EH (cell line): Measurements from ENCODE around the gene CCDC182.

Source experiments
- DNase-seq: peaks from one replicate; pipeline ENCODE4 v3.0.0-alpha.2; 2015; ENCODE audit warnings: low read depth

Gene CCDC182

DNA sequence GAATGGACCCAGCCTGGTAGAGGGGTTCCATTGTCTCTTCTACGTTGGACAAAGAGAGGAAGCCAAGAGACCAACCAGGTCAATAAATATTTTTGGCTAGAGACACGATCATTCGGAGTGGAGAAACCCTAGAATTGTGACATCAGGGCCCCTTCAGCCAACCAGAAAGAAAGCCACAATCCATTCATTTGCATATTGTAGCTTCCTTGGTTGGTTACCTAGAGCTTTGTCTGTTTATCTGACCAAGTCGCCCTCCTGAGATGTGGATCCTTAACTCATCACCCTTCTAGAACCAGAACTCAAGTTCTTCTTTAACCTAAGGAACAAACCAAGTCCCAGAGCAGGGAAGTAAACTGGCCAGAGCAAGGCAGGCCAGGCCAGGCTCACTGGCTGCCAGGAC lies at the start of gene CCDC182:
Gene CCDC182 (minus strand): TSS at position 58 of the 400 bp plus-strand sequence. CDS start 27 bp downstream, at position 31.
- DNase-seq: no peak

DNA sequence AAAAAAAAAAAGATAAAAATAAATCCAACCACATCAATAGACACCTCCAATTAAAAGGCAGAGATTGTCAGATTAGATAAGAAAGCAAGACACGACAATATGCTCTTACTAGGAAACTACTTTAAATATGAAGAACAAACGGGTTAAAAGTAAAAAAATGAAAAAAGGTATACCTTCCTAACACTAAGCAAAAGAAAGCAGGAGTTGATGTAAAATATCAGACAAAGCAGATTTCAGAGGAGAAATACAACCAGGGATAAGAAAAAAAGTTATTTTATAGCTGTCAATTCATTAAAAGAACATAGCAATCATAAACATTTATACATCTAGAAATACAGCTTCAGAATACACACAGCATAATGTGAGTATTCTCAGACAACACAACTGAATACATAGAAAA lies 49.7 kb upstream of the CCDC182 start:
- no peak for DNase-seq

DNA sequence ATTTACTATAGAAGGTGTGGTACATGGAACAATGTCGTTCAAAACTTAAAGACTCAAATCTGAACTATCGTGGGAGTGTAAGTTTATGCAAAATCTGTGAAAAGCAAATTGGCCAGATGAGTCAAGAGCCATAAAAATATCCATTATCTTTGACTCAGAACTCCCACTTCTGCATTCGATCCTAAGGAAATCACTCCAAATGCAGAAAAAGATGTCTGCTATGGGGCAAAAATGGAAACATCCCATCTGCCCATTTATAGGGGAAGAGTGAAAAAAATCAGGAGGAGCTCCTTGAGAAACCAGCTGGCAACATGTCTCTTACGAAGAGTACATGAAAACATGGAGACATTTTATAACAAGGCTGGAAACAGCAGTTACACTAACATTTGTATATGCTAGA lies 43.6 kb upstream of the CCDC182 start:
- no peak for DNase-seq

DNA sequence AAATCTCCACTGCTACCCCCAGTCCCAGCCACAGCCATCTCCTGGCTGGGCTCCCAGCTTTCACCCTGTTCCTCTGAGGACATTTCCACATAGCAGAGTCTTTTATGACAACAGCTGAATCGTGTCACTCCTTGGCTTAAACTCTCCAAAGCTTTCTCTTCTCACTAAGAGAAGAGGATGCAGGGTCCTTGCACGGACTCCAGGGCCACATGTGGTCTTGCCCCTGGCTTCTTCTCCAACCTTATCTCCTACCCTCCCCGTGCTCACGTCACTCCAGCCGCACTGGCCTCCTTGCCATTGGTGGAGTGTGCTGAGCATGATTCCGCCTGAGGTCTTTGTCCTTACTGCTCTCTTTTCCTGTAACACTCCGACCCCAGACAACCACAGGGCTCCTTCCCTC lies 39.9 kb upstream of the CCDC182 start:
- no peak for DNase-seq

DNA sequence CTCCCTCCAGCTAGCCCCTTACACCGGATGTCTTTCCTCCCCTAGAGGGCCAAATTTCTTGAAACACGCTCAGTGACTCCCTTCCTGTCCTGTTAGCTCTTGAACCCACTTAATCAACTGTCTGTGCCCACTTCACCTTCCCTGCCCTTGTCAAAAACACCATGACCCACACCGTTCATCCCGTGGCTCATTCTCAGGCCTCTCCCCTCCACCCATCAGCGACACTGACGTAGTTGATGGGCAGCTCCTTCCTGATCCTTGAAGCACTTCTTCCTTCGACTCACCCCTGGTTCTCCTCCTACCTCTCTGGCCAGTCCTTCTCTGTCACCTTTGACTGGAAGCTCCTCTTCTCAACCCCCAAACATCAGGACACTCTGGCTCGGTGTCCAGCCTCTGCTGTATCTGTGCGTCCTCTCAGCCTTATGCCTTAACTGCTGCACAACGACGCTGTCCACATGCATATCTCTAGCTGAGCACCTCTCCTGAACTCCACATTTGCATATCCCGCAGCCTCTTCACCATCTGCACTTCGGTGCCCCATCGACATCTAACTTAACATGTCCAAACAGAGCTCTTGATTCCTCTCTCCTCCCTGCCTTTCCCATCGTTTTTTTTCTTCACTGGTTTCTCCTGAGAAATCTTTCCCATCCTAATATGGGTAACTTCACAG lies 39.3 kb upstream of the CCDC182 start:
- no peak for DNase-seq

DNA sequence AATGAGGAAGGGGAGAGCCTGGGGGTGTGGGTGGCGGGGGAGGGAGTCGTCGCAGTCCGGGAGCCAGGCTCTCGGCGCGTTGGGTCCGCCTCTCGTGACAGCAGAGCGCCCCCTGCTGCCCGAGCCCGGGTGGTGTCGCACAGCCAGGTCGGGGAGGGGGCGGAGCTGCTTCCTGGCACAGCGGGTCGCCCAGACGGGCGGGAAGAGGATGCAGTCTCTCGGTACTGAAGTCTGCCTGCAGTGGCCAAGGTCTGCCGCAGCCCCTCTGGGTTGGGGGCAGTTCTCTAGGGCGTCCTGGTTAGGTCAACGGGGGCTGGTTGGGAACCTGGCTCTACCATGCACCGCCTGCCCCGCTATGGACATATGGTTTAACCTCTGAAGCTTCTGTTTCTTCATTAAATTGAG lies 38.2 kb upstream of the CCDC182 start:
- peak; percentile 47 for DNase-seq

DNA sequence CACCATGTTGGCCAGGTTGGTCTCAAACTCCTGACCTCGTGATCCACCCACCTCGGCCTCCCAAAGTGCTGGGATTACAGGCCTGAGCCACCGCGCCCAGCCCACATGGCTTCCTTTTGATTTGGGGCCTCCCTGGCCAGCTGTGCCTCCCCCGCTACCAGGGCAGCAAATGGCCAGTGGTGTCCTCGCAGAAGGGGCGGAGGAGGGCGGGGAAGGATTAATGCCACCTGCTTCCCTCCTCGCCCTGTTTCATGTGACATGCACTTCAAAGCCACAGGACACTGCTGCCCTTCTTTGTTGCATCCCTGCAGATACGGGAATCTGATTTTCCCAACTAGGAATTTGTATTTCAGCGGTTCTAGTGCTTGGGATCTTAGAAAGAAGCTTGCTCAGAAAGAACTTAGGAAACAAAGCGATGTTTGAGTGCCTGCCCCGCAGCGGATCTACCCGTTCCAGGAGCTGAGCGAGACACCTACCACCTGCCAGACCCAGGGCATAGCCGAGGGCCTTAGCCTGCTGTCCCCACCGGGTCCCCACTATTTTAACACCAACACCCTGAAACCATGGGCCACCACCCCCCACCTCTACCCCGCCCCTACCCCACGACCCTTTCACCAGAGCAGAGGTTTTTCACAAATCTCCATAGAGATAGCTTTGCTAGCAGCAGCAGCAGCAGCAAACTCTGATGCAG lies 37.7 kb upstream of the CCDC182 start:
- DNase-seq: no peak

DNA sequence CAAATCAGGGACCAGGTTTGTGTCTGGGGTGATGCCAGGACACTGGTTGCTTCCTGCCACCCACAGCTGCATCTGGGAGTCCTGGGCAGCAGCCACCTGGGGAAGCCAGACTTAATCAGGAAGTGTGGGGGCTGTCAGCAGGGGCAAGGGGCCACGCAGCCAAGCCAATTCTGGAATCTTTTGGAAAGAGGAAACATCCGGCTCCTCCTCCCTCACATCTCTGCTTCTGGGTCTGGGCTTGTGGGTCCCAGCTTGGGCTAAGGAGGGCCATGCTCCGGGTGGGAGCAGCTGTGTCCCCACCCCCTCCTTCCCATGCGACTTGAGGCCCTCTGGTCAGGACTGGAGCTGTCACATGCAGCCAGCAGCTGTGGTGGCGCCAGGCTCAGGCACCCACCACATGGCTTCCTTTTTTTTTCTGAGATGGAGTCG lies 37.0 kb upstream of the CCDC182 start:
- no peak for DNase-seq

DNA sequence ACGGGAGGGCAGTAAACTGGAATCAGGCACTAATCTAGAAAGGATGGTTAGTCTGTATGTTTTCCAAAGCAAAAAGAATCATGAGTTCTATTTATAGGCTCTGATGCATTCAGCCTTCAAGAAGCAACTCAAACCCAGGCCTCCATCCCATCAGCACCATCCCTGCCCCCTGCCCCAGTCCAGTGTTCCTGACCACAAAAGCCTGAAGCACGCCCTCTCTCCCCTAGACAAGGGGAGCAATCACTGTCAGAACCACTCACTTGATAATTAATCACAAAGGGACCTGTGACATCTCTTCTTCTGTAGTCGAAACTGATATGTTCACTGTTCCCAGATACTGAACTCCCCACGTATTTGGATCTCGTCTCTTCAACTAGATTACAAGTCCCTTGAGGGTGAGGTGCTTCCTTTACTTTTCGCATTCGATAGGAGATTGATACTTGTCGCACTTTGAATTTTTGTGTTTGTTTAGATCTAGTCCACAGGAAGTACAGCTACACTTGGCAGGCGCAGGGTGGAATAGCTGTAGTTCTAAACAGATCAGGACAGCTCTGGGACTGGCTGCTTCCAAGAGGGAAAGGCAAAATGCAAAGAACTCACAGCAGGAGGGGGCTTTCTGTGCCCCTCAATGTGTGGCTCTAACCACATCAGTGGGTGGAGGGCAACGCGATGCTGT lies 36.4 kb upstream of the CCDC182 start:
- no peak for DNase-seq

DNA sequence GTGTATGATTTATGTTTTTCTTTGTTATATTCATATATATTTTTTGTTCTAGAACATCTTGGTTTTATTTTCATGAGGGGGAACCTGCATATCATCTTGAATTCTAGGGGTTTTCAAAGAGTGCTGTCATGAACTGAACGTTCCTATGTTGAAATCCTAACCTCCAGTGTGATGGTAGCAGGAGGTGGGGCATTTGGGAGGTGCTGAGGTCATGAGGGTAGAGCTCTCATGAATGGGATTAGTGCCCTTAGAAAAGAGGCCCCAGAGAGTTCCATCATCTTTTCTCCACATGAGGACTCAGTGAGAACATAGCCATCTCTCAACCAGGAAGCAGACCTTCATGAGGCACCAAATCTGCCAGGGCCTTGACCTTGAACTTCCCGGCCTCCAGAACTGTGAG lies 34.6 kb upstream of the CCDC182 start:
- no peak for DNase-seq

DNA sequence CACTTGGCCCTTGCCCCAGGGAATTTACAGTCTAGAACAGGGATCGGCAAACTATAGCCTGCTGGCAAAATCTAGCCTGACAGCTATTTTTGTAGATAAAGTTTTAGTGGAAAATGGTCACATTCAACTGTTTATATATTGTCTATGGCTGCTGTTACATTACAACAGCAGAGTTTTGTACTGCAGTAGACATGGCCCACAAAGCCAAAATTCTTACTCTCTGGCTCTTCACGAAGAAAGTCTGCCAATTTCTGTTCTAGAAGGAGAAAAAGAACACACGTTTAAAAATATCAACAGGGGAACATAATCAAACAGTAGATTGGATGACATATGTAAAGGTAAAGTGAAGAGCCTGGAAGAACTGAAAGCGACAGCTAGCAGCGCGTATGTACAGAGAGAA lies 33.2 kb upstream of the CCDC182 start:
- DNase-seq: no peak

DNA sequence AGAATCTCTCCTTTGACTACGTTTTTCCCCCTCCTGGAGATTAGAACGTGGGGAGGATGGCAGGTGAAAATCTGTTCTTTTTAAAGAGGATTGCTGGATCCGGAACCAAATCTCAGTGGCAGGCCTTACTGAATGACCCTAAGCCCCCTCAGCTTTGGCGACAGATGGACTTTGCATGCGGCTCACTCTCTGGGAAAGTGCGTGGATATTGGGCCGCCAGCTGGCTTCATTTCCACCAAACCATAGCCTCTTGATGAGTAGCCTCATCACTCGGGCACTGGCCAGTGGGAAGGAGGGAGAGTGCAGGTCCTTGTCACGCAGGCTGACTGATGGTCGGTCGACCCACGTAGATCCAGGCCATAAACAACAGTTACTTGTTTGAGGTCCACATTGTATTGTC lies 31.3 kb upstream of the CCDC182 start:
- DNase-seq: no peak

DNA sequence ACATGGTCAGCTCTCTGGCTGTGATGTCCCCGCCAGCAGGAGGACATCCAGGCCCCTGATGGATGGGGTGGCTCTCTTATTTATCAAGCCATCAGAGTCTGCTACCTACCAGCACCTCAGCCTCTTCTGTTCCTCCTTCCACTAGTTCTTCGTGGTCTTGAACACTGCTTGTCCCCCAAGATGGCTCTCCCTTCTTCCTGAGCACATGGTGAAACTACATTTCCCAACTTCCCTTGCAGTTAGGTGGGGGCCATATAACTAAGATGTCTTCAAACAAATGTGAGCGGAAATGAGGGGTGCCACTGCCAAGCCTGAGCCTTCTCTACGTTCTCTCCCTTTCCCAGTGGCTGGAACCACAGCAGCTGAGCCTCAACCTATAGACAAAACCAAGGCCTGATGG lies 29.8 kb upstream of the CCDC182 start:
- no peak for DNase-seq

DNA sequence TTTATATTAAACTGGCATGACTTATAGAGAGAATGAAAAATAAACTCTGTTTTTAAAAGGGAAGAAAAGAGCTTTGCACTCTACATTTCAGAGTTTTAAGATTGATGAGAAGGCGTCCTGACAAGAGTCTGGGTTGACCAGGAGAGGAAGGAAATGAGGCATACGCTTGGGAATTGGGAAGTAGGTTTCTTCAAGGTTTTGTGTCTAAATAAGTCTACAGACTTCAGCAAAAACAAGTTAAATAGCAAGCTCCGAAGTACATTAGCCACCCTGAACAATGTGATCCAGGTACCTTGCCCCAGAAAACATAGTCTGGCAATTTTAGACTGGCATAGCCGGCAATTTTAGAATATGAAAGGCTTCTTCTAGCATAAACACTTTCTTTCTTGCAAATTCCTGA lies 28.5 kb upstream of the CCDC182 start:
- DNase-seq: no peak

DNA sequence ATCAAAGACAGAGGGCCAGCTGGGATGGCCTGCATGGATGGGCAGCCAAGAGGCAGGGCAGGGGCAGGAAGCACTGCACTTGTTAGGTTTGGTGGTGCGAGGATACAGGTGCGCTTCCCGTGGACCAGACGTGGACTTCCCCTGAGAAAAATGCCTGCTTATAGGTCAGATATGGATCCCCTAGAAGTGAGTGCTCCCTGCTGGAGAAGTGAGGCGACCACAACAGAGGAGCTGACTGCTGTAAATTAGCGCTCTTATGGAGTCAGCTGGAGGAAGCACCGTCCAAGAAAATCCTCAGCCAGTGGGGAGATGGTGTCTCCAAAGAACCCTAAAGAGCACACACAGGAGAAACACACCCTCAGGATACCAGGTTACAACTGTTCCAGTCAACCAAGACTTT lies 27.7 kb upstream of the CCDC182 start:
- DNase-seq: no peak

DNA sequence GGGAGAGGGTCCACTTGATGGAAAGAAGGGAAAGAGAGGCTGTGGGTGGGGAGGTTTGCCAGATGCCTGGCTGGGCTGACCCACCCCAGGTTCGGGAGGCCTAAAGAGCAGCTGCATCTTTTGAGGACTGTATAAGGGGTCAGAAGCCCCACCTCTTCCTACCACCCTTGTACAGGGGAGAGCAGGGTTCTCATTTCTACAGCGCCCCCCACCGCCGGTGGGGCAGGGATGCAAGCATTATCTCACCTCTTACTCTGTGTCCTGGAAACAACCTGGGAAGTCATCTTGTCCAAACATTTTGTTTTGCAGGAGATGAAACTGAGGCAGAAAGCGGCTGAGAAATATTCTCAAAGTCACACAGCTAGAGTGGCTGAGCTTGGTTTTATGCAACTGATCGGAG lies 22.5 kb upstream of the CCDC182 start:
- DNase-seq: no peak

DNA sequence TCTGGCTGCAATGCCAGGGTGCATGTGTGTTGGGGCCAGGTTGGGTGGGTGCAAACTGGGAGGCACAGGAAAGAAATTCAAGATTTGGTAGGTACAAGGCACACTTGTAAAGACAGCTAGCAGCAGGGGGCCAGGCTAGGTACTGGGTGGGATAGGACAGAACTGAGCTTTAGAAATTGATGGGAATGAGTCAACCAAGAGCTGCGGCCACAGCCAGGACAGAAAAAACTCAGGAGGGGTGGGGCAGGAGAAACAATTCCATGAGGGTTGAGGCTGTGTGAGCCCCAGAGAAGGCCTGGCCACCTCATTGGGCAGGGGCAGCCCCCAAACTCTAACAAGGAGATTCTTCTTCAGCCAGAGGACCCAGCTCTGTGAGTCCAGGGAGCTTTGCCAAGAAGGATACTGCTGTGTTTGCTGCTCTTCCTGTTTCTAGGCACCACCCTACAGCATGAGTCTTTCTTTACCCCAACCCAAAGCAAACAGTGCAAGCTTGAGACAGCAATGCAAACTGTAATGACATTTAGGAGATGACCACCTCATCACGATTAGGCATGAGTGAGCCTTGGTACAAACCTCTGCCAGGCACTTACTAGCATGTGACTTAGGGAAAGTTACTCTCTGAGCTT lies 21.3 kb upstream of the CCDC182 start:
- no peak for DNase-seq

DNA sequence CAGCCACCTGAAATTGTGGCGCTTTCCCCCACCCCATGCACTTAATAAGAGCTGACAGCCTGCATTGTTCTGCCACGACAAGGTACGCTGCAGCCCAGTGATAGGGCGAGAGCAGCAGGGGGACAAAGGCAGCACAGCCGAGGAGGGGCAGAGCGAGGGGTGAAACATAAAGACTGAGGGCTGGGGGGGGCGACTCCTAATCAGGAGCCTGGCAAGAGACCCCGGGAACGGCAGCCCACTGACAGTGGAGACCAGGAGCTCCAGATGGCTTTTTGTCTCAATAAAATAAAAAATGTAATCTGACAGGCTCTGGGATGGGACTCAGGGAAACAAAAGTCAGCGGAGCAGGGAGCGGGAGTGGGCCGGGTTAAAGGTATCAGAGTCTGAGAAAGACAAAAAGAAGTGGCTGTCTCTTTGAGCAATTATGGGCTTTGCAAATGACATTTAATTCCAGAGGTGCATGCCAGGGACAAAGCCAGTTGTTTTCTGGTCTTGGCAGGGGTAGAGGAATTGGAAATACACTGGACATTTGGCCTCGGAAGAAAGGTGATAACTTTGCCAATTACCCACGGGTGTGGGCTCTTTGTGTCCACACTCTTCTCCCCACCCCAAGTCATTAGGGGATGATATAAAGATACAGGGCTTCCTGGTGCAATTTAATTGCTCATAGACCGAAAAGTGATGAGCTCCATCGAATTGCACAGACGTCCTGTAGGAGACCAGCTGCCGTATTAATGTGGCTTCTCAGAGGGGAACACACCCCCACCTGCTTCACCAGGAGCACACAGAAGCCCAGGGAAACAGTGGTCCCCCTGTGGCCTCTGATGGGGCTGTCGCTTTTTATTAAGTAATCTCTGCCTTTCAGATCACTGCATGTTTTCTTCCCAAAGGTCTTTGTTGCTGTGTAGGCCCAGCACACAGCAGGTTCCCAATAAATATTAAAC lies 17.6 kb upstream of the CCDC182 start:
- DNase-seq: no peak

DNA sequence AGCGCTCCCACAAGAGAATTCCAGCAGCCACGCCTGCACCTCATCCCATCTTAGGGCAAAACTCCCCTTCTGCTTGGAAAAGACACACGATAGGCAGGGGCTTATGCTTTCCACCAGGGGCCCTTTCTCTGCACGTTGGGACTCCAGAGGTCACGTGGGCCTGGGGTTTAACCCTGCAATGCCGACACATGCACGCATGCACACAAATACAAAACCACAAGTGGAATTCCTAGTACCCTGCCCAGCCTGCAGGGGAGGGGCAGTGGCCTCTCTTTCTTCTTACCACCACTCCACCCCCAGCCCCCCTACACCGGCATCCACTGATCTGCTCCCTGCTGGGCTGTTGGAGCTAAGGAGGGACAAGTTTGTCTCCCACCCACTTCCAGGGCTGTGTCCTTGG lies 16.8 kb upstream of the CCDC182 start:
- DNase-seq: no peak

DNA sequence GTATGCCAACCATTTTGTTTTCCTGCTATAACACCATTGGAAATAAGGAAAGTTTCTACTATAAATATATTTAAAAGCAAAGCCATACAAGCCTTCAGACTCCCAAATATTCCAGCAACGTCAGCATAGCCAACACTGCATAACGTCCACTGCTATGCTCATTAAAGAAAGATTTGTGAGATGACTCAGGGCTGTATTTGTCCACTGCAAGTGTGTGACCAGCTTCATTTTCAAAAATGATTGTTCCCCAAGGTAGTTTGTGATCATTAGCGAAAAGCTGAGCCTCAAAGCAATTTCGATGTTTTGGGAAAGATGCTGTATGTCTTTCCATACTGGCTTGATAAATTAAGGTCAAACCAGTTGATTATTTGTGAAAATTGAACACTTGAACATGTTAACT lies 14.9 kb upstream of the CCDC182 start:
- DNase-seq: peak; percentile 16

DNA sequence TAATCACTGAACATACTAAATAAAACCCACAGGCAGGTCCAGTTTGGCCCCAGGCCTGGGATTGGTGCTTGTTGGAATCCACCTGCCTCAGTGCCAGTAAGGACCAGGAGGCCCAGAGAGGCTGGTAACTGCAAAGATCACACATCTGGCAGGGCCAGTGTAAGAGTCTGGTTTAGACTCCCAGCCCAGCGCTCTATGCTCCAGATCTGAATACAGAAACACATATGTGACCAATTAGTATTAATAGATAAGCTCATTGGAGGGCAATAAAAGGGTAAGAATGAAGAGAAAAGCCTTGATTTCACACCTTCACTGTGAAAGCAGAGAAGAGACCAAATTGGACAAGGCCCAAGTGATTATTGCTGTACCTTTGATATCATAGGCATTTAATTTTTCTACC lies 13.6 kb upstream of the CCDC182 start:
- no peak for DNase-seq

DNA sequence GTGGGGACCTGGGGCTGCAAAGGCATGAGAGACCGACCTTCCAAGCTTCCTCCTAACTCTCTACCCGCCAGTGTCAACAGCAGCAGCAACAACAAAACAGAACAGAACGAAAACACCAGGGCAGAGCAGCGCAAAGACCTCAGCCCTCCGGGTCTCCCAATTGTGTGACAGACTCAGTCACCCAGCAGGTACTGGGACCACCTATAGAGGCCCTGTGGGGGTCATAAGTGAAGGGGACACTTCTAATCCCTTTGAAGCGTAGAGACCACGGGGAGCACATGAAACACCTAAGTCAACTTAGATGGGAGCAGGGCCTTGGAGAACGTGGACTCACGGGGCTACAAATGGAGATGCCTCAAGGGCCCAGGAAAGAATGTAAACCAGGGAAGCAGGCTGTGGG lies 12.6 kb upstream of the CCDC182 start:
- no peak for DNase-seq
